Smooth muscle cell (in vitro differentiated cells): ENCODE measurements around the gene GALK1. TPM values are rescaled to one million over a fixed set of nuclear protein-coding genes. Genes with fewer than 3 reads are reported as not detected.

ENCODE experiments used
- DNase-seq: peaks from one replicate; lab custom pipeline; 2025; ENCODE audit not compliant: unreplicated experiment; lab: John Stamatoyannopoulos, UW
- H2AFZ ChIP-seq: fragments of 200-600 bp; sonication (generic); 2 replicates; pipeline ENCODE4 v1.6.0; 2016; ENCODE audit warnings: antibody characterized with exemption, low read depth, mild to moderate bottlenecking
- H3F3A ChIP-seq: fragments of 200-600 bp; sonication (generic); 2 replicates; pipeline ENCODE4 v1.6.0; 2017; ENCODE audit warnings: antibody characterized with exemption, low read depth
- H3K27ac ChIP-seq: fragments of 200-600 bp; sonication (generic); 2 replicates; pipeline ENCODE4 v1.5.1; 2016; ENCODE audit warnings: low read depth, mild to moderate bottlenecking
- H3K27me3 ChIP-seq: fragments of 200-600 bp; sonication (generic); 2 replicates; pipeline ENCODE4 v1.6.1; 2016; ENCODE audit warnings: low read depth, mild to moderate bottlenecking
- H3K36me3 ChIP-seq: fragments of 200-600 bp; sonication (generic); 2 replicates; pipeline ENCODE4 v1.5.1; 2016; ENCODE audit warnings: low read depth
- H3K4me1 ChIP-seq: fragments of 200-600 bp; sonication (generic); 2 replicates; pipeline ENCODE4 v1.5.1; 2016; ENCODE audit warnings: low read depth
- H3K4me2 ChIP-seq: fragments of 200-600 bp; sonication (generic); 2 replicates; pipeline ENCODE4 v1.6.0; 2016; ENCODE audit warnings: mild to moderate bottlenecking
- H3K4me3 ChIP-seq: fragments of 200-600 bp; sonication (generic); 2 replicates; pipeline ENCODE4 v1.5.1; 2016; ENCODE audit warnings: mild to moderate bottlenecking
- H3K79me2 ChIP-seq: fragments of 200-600 bp; sonication (generic); 2 replicates; pipeline ENCODE4 v1.6.0; 2016; ENCODE audit warnings: low read depth, mild to moderate bottlenecking
- H3K9ac ChIP-seq: fragments of 200-600 bp; sonication (generic); 2 replicates; pipeline ENCODE4 v1.6.0; 2016; ENCODE audit warnings: low read depth
- H3K9me3 ChIP-seq: fragments of 200-600 bp; sonication (generic); replicated peaks from 2 replicates; pipeline ENCODE4 v1.5.1; 2016; ENCODE audit warnings: low read depth
- H4K20me1 ChIP-seq: fragments of 200-600 bp; sonication (generic); 2 replicates; pipeline ENCODE4 v1.6.0; 2016; ENCODE audit warnings: low read depth
- CTCF ChIP-seq: fragments of 200-600 bp; sonication (generic); IDR thresholded peaks from 2 replicates; pipeline ENCODE4 v1.5.1; 2017; ENCODE audit warnings: borderline replicate concordance, mild to moderate bottlenecking, antibody characterized with exemption; ENCODE audit not compliant: insufficient read depth, poor library complexity, severe bottlenecking
- WGBS: methylation state at CpG from one replicate; pipeline ENCODE4 v1.1.7; 2016; ENCODE audit warnings: low lambda C conversion rate; 5-methylcytosine and 5-hydroxymethylcytosine counted together
- polyA plus RNA-seq: library from polyadenylated mRNA; unstranded; fragments of >200 nt; fragmentation: Nextera tagmentation; extraction: Ambion mirVana; gene quantifications from 2 replicates; pipeline ENCODE4 v1.2.1, GENCODE V29; 2016
- total RNA-seq: library from RNA; depleted of rRNA; stranded (reverse); fragments of >200 nt; gene quantifications from 2 replicates; pipeline ENCODE4 v1.2.3, GENCODE V29; 2014

The GALK1 gene
- total RNA-seq, result 31.1 and 32.7 TPM in 2 replicates
- 88.8 and 108 TPM in 2 replicates for polyA plus RNA-seq

- peak; percentile 16 for TF ChIP-seq CTCF
- DNase-seq, result peak; percentile 47
- 1% methylated on average over 42 of the region's 71 CpGs for WGBS
- Histone ChIP-seq H3K4me2 (peak within 1 kb of the TSS; percentile 90), H3K9ac (peak within 1 kb of the TSS; percentile 69), H3K4me3 (peak within 1 kb of the TSS; percentile 75), H3K79me2 (no peaks in the 10 kb centered on the region), H4K20me1 (no peaks in the 10 kb centered on the region), H3K9me3 (no peaks in the 10 kb centered on the region), H2AFZ (peak within 1 kb of the TSS; percentile 67), H3K4me1 (peaks cover 8% of the 10 kb centered on the region), H3F3A (peaks cover 5% of the 10 kb centered on the region), H3K27ac (peak within 1 kb of the TSS; percentile 58), H3K27me3 (no peaks in the 10 kb centered on the region), H3K36me3 (no peaks in the 10 kb centered on the region)
These were observed at the start of gene GALK1 for GRCh38 chr17:75764711-75765421. Gene GALK1, minus strand, starts transcription at chr17:75765192. Its CDS starts 56 bp downstream, at chr17:75765136.

- H3K4me1 ChIP-seq, result no peaks in the 10 kb centered on the region
- no peak overlapping the region for H3K9ac ChIP-seq
- DNase-seq, result no peak
- H3K4me2 ChIP-seq, result no peak overlapping the region
- peaks cover 18% of the 10 kb centered on the region for H4K20me1 ChIP-seq
- H3K36me3 ChIP-seq, result no peaks in the 10 kb centered on the region
- H2AFZ ChIP-seq, result no peak overlapping the region
- H3F3A ChIP-seq, result no peaks in the 10 kb centered on the region
- WGBS, result 87% methylated on average over 6 of the region's 6 CpGs
- no peak for TF ChIP-seq CTCF
- H3K4me3 ChIP-seq, result no peak overlapping the region
- no peaks in the 10 kb centered on the region for H3K79me2 ChIP-seq
- H3K27ac ChIP-seq, result no peak overlapping the region
- no peaks in the 10 kb centered on the region for H3K27me3 ChIP-seq
- H3K9me3 ChIP-seq, result no peaks in the 10 kb centered on the region
These were observed 49.0 kb upstream of the GALK1 start for GRCh38 chr17:75814021-75814395.

GRCh38 chr17:75813081-75814020 lies 48.4 kb upstream of the GALK1 start:
- no peak for DNase-seq
- Histone ChIP-seq H3K27ac (no peak overlapping the region), H3K9me3 (no peaks in the 10 kb centered on the region), H3K4me2 (no peak overlapping the region), H3K79me2 (no peaks in the 10 kb centered on the region), H3F3A (no peaks in the 10 kb centered on the region), H3K4me1 (no peaks in the 10 kb centered on the region), H2AFZ (no peak overlapping the region), H3K36me3 (no peaks in the 10 kb centered on the region), H3K27me3 (no peaks in the 10 kb centered on the region), H3K4me3 (no peak overlapping the region), H4K20me1 (peaks cover 22% of the 10 kb centered on the region), H3K9ac (no peak overlapping the region)
- TF ChIP-seq CTCF, result no peak
- 97% methylated on average over 24 of the region's 24 CpGs for WGBS
